Esophagus muscularis mucosa (tissue), 4 donors: ENCODE measurements around the gene PDE8B. TPM values are rescaled to one million over a fixed set of nuclear protein-coding genes. Genes with fewer than 3 reads are reported as not detected.

Experiments used
- DNase-seq: peaks from one replicate; pipeline ENCODE4 v3.0.0-alpha.2; 2017; ENCODE audit errors: extremely low spot score
- H3K27ac ChIP-seq, 4 donors: fragments of 200-600 bp; sonication (generic); replicated peaks in 1 of 4; 1 replicate in 3 of 4; 2 replicates in 1 of 4; pipeline ENCODE4 v1.5.1; 2016 to 2019; ENCODE audit warnings: mild to moderate bottlenecking in 1 of 4
- H3K27me3 ChIP-seq, 4 donors: fragments of 200-600 bp; sonication (generic); one replicate each; pipeline versions ENCODE4 v1.5.1 to v1.6.0; 2016 to 2019
- H3K36me3 ChIP-seq, 4 donors: fragments of 200-600 bp; sonication (generic); one replicate each; pipeline ENCODE4 v1.5.1; 2016 to 2019
- H3K4me1 ChIP-seq, 4 donors: fragments of 200-600 bp; sonication (generic); one replicate each; pipeline ENCODE4 v1.5.1; 2016 to 2019
- H3K4me3 ChIP-seq, 4 donors: fragments of 200-600 bp; sonication (generic); 1 replicate in 2 of 4; 2 replicates in 2 of 4; pipeline ENCODE4 v1.5.1; 2016 to 2019; ENCODE audit warnings: mild to moderate bottlenecking in 4 of 4, moderate library complexity in 1 of 4
- H3K9me3 ChIP-seq, 4 donors: fragments of 200-600 bp; sonication (generic); 1 replicate in 3 of 4; 2 replicates in 1 of 4; pipeline ENCODE4 v1.5.1; 2016 to 2019
- EP300 ChIP-seq: sonication (generic); formaldehyde crosslinking; IDR thresholded peaks from one replicate; pipeline ENCODE4 v1.6.1; 2017; ENCODE audit warnings: antibody characterized with exemption
- POLR2A ChIP-seq: fragments of 450-650 bp; IDR thresholded peaks from one replicate; pipeline ENCODE4 v1.6.1; 2017; ENCODE audit warnings: antibody characterized with exemption, moderate library complexity, mild to moderate bottlenecking, low read depth
- POLR2AphosphoS5 ChIP-seq, 2 donors: sonication (generic); formaldehyde crosslinking; IDR thresholded peaks; one replicate each; pipeline ENCODE4 v1.6.1; 2017; ENCODE audit warnings: antibody characterized with exemption in 2 of 2
- WGBS: methylation state at CpG from one replicate; pipeline ENCODE4 v1.1.5; 2018; 5-methylcytosine and 5-hydroxymethylcytosine counted together
- intact Hi-C: fragments of 100-400 bp; cut with DNase I; formaldehyde crosslinking; loops from one replicate; pipeline ENCODE4 v1.15.1; 2023
- total RNA-seq, 4 donors: library from RNA; depleted of rRNA; stranded (reverse); fragments of >200 nt; gene quantifications; one replicate each; pipeline versions ENCODE4 v1.1.0 to v1.2.1, GENCODE V29; 2016
- TF ChIP-seq, protein P1 (sequence below), 3 experiments: fragments of 200-600 bp in 2 of 3; fragments of 450-650 bp in 1 of 3; sonication (generic) in 2 of 3; IDR thresholded peaks; one replicate each; pipeline ENCODE4 v1.5.1; 2017 to 2019; ENCODE audit warnings: antibody characterized with exemption in 3 of 3, mild to moderate bottlenecking in 2 of 3, moderate library complexity in 1 of 3

PDE8B gene
- total RNA-seq, 4 donors from 2014 or later: 0.83 to 7.1 (median 1.5) TPM

- H3K9me3 ChIP-seq: no peaks in the 10 kb centered on the region
- no peak overlapping the region for H3K4me3 ChIP-seq
- H3K27ac ChIP-seq: no peak overlapping the region
- intact Hi-C loops: no loop called here
- H3K36me3 ChIP-seq: no peaks in the 10 kb centered on the region
- H3K27me3 ChIP-seq: no peaks in the 10 kb centered on the region
- TF ChIP-seq EP300: no peak
- H3K4me1 ChIP-seq: no peaks in the 10 kb centered on the region
- DNase-seq: no peak
- 76% methylated on average over 1 of the region's 1 CpG for WGBS
Measured at GRCh38 chr5:77316871-77317661, 106.6 kb downstream of the PDE8B start.

DNA sequence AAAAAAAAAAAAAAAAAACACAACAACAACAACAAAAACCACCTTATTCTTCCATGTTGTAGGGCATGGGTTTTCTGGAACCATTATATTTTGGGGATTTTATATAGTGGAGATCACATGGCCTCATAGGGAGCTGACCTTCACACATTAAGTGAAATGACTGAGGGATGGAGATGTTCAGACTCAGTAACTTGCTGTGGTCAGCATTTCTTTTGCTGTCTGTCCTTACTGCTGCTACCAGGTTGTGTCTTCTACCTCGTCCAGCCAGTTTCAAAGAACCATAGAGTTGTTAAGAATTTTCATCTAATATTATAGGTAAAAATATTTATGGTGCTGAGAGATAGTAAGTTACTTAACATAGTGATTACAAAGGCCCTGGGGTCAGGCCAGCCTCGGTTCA, 107.6 kb downstream of the PDE8B start:
- intact Hi-C loops: no loop called here
- Histone ChIP-seq H3K9me3 (no peaks in the 10 kb centered on the region), H3K27me3 (no peaks in the 10 kb centered on the region), H3K4me1 (no peaks in the 10 kb centered on the region), H3K36me3 (no peaks in the 10 kb centered on the region), H3K4me3 (no peak overlapping the region), H3K27ac (no peak overlapping the region)
- no peak for DNase-seq
- no peak for TF ChIP-seq POLR2AphosphoS5 (IDR thresholded peaks at IDR 0.05)
- WGBS: 83% methylated on average over 2 of the region's 2 CpGs

- no peaks in the 10 kb centered on the region for H3K4me1 ChIP-seq
- TF ChIP-seq POLR2AphosphoS5 (IDR thresholded peaks at IDR 0.05) (no peak), EP300 (no peak), POLR2A (no peak)
- TF ChIP-seq, protein P1, sequence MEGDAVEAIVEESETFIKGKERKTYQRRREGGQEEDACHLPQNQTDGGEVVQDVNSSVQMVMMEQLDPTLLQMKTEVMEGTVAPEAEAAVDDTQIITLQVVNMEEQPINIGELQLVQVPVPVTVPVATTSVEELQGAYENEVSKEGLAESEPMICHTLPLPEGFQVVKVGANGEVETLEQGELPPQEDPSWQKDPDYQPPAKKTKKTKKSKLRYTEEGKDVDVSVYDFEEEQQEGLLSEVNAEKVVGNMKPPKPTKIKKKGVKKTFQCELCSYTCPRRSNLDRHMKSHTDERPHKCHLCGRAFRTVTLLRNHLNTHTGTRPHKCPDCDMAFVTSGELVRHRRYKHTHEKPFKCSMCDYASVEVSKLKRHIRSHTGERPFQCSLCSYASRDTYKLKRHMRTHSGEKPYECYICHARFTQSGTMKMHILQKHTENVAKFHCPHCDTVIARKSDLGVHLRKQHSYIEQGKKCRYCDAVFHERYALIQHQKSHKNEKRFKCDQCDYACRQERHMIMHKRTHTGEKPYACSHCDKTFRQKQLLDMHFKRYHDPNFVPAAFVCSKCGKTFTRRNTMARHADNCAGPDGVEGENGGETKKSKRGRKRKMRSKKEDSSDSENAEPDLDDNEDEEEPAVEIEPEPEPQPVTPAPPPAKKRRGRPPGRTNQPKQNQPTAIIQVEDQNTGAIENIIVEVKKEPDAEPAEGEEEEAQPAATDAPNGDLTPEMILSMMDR (IDR thresholded peaks at IDR 0.05): no peak
- WGBS: 86% methylated on average over 5 of the region's 5 CpGs
Measured at GRCh38 chr5:77319117-77319804, 108.8 kb downstream of the PDE8B start.

DNA sequence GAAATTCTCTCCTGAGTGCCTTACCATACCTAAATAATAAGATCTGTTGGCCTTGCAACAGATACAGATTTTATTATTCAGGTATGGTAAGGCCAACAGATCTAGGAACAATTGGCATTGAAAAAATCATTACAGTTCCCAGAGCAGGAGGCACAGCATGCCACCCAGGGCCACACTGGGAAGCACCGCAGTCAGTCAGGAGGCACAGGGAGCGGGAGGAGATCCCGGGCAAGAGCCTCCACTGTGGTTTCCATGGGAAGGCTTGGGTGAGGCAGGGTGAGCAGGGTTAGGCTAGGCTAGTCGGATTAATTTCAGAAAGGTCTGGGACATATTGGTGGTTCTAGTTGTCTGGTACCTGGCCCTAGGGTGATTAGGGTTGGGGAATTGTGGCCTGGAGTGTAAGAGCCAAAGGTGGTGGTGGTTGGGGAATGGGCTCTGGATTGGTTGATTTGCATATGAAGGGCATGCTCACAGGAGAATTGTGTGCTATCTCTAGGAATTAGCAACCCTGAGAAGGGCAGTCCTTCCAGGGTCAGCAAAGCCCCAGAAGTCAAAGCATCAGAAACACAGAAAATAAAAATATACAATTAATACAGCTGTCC, 111.4 kb downstream of the PDE8B start:
- 94% methylated on average over 4 of the region's 4 CpGs for WGBS
- no peak for TF ChIP-seq POLR2AphosphoS5 (IDR thresholded peaks at IDR 0.05)
- TF ChIP-seq POLR2A: no peak
- TF ChIP-seq EP300: no peak
- TF ChIP-seq, protein P1 (IDR thresholded peaks at IDR 0.05): no peak
- H3K36me3 ChIP-seq: no peaks in the 10 kb centered on the region
- no peaks in the 10 kb centered on the region for H3K27me3 ChIP-seq
- no peaks in the 10 kb centered on the region for H3K4me1 ChIP-seq
- H3K4me3 ChIP-seq: no peak overlapping the region
- no peak for DNase-seq
- H3K27ac ChIP-seq: no peak overlapping the region
- intact Hi-C loops: no loop called here
- no peaks in the 10 kb centered on the region for H3K9me3 ChIP-seq

More at GRCh38 chr5:77319117-77319804, 108.8 kb downstream of the PDE8B start:
- Histone ChIP-seq H3K27ac (no peak overlapping the region), H3K36me3 (no peaks in the 10 kb centered on the region), H3K4me3 (no peak overlapping the region), H3K27me3 (no peaks in the 10 kb centered on the region), H3K9me3 (no peaks in the 10 kb centered on the region)
- intact Hi-C loops: no loop called here
- peak; percentile 12 for DNase-seq

DNA sequence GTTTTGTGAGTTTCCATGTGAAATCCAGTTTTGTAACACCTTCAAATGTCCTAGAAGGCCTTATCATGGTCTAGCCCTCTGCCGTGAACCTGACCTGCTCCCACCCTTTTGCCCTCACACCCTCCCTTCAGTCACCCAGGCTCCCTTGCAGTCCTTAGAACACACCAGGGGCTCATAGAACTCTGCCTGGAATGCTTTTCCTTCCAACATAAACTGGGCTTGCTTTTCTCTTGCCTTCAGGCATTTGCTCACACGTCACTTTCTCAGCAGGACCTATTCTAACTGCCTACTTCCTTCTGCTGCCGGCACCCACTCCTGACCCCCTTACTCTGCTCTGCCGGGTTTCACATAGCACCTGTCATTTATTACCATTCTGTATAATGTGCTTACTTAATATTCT, 111.9 kb downstream of the PDE8B start:
- Histone ChIP-seq H3K4me1 (no peaks in the 10 kb centered on the region), H3K27me3 (no peaks in the 10 kb centered on the region), H3K27ac (no peak overlapping the region), H3K36me3 (no peaks in the 10 kb centered on the region), H3K9me3 (no peaks in the 10 kb centered on the region), H3K4me3 (no peak overlapping the region)
- DNase-seq: no peak
- TF ChIP-seq POLR2A (no peak), EP300 (no peak), POLR2AphosphoS5 (IDR thresholded peaks at IDR 0.05) (no peak)
- TF ChIP-seq, protein P1 (IDR thresholded peaks at IDR 0.05): no peak
- intact Hi-C loops: no loop called here
- WGBS: 74% methylated on average over 4 of the region's 4 CpGs
